Karpas-422 (cell line): Measurements from ENCODE around the gene TOR1AIP2. TPM values are rescaled to one million over a fixed set of nuclear protein-coding genes. Genes with fewer than 3 reads are reported as not detected.
A peak's percentile ranks its signal among the peaks of the same experiment; 100 is the strongest.

Experiments used
- DNase-seq: peaks from one replicate; pipeline ENCODE4 v3.0.0-alpha.2; 2015
- H2AFZ ChIP-seq: fragments of 200-600 bp; sonication (generic); 2 replicates; pipeline ENCODE4 v1.6.1; 2014; ENCODE audit warnings: antibody characterized with exemption, low read length, mixed read lengths
- H3K27ac ChIP-seq: fragments of 200-600 bp; sonication (generic); 2 replicates; pipeline ENCODE4 v1.5.1; 2014; ENCODE audit warnings: mild to moderate bottlenecking, low read length, moderate library complexity
- H3K27me3 ChIP-seq: fragments of 200-600 bp; sonication (generic); 2 replicates; pipeline ENCODE4 v1.6.1; 2014; ENCODE audit warnings: low read length, mixed read lengths
- H3K36me3 ChIP-seq: fragments of 200-600 bp; sonication (generic); 2 replicates; pipeline ENCODE4 v1.6.1; 2014; ENCODE audit warnings: low read length, mixed read lengths; ENCODE audit not compliant: insufficient read depth
- H3K4me1 ChIP-seq: fragments of 200-600 bp; sonication (generic); 2 replicates; pipeline ENCODE4 v1.6.1; 2014; ENCODE audit warnings: mild to moderate bottlenecking, low read length, mixed read lengths
- H3K4me2 ChIP-seq: fragments of 200-600 bp; sonication (generic); 2 replicates; pipeline ENCODE4 v1.6.1; 2014; ENCODE audit warnings: low read length, low read depth, mild to moderate bottlenecking; ENCODE audit not compliant: poor library complexity, severe bottlenecking
- H3K4me3 ChIP-seq: fragments of 200-600 bp; sonication (generic); 2 replicates; pipeline ENCODE4 v1.5.1; 2014; ENCODE audit warnings: mild to moderate bottlenecking, antibody characterized with exemption, low read length, mixed read lengths
- H3K79me2 ChIP-seq: fragments of 200-600 bp; sonication (generic); 2 replicates; pipeline ENCODE4 v1.6.1; 2014; ENCODE audit warnings: mild to moderate bottlenecking, low read length, mixed read lengths
- H3K9ac ChIP-seq: fragments of 200-600 bp; sonication (generic); 2 replicates; pipeline ENCODE4 v1.6.0; 2014; ENCODE audit warnings: low read length
- H3K9me2 ChIP-seq: fragments of 200-600 bp; sonication (generic), shearing (Covaris generic); replicated peaks from 2 replicates; pipeline ENCODE4 v1.6.0; 2014; ENCODE audit warnings: mild to moderate bottlenecking, low read length, moderate library complexity; ENCODE audit not compliant: insufficient read depth
- H3K9me3 ChIP-seq: fragments of 300-700, 200-600 bp; sonication (generic); 2 replicates; pipeline ENCODE4 v1.6.1; 2014; ENCODE audit warnings: low read length, mixed read lengths
- H4K20me1 ChIP-seq: fragments of 200-600 bp; sonication (generic); 2 replicates; pipeline ENCODE4 v1.6.1; 2014; ENCODE audit warnings: mild to moderate bottlenecking, antibody characterized with exemption, low read length, low read depth; ENCODE audit not compliant: insufficient read depth
- total RNA-seq: library from RNA; depleted of rRNA; stranded (reverse); fragments of >200 nt; shearing (Covaris generic); gene quantifications from 2 replicates; pipeline ENCODE4 v1.2.3, GENCODE V29; 2014; ENCODE audit warnings: low replicate concordance

The TOR1AIP2 gene
- total RNA-seq, 1 experiment from 2014 or later = 67.3 TPM

- no peaks in the 10 kb centered on the region for H3K36me3 ChIP-seq
- no peak for DNase-seq
- H3K27me3 ChIP-seq = no peaks in the 10 kb centered on the region
- H3K9me2 ChIP-seq = no peaks in the 10 kb centered on the region
- no peaks in the 10 kb centered on the region for H3K79me2 ChIP-seq
- H3K4me3 ChIP-seq = no peak overlapping the region
- peaks cover 12% of the 10 kb centered on the region for H3K4me1 ChIP-seq
- H3K4me2 ChIP-seq = no peak overlapping the region
- H2AFZ ChIP-seq = no peak overlapping the region
- no peaks in the 10 kb centered on the region for H3K9me3 ChIP-seq
- no peaks in the 10 kb centered on the region for H4K20me1 ChIP-seq
- no peak overlapping the region for H3K9ac ChIP-seq
- H3K27ac ChIP-seq = no peak overlapping the region
These were observed 58.8 kb downstream of the TOR1AIP2 start for GRCh38 chr1:179818743-179819173.

DNA sequence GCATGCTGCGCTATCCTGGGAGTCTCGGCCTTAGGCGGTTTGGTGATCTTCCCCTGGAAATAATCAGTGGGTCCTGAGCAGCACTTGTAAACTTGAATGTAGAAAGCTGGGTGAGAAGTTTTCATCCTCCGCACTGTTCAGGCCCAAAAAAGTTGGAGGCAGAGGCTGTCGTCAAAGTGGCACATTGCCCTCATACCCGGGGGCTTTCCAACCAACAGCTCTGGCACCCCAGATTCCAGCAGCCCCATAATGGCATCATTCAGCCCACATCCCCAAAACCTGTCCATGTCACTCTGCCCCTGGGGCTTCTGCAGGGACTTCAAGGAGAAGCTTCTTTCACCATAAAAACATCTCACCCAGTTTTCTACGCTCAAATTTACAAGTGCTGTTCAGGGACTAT, 59.3 kb downstream of the TOR1AIP2 start:
- H3K4me1 ChIP-seq = peaks cover 12% of the 10 kb centered on the region
- H3K9me2 ChIP-seq = no peaks in the 10 kb centered on the region
- H3K9me3 ChIP-seq = no peaks in the 10 kb centered on the region
- no peak overlapping the region for H3K27ac ChIP-seq
- H4K20me1 ChIP-seq = no peaks in the 10 kb centered on the region
- no peaks in the 10 kb centered on the region for H3K36me3 ChIP-seq
- no peaks in the 10 kb centered on the region for H3K79me2 ChIP-seq
- no peak for DNase-seq
- H3K9ac ChIP-seq = no peak overlapping the region
- no peak overlapping the region for H2AFZ ChIP-seq
- H3K4me3 ChIP-seq = no peak overlapping the region
- no peak overlapping the region for H3K4me2 ChIP-seq
- no peaks in the 10 kb centered on the region for H3K27me3 ChIP-seq

DNA sequence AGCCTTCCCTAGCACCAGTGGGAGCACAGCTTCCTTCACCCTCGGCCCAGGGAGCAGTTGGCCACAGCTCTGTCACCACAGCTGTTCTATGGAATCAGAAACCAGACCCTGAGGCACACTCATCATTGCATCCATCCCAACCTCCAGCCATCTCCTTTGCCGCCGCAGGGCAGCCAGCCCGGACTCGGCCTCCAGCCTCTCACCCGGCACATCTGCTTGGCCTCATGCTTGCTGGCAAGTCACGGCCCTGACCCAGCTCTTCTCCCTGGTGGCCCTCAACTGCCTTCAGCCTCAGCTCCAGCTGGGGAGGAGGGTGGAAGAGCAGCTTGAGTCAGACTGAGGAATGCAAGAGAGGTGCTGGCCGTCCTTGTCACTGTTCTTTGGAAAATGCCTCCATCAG, 59.8 kb downstream of the TOR1AIP2 start:
- Histone ChIP-seq H3K36me3 (no peaks in the 10 kb centered on the region), H3K4me2 (no peak overlapping the region), H2AFZ (no peak overlapping the region), H3K9ac (no peak overlapping the region), H3K4me3 (no peak overlapping the region), H4K20me1 (no peaks in the 10 kb centered on the region), H3K79me2 (no peaks in the 10 kb centered on the region), H3K27ac (no peak overlapping the region), H3K9me3 (no peaks in the 10 kb centered on the region), H3K27me3 (no peaks in the 10 kb centered on the region), H3K9me2 (no peaks in the 10 kb centered on the region), H3K4me1 (peaks cover 12% of the 10 kb centered on the region)
- no peak for DNase-seq

DNA sequence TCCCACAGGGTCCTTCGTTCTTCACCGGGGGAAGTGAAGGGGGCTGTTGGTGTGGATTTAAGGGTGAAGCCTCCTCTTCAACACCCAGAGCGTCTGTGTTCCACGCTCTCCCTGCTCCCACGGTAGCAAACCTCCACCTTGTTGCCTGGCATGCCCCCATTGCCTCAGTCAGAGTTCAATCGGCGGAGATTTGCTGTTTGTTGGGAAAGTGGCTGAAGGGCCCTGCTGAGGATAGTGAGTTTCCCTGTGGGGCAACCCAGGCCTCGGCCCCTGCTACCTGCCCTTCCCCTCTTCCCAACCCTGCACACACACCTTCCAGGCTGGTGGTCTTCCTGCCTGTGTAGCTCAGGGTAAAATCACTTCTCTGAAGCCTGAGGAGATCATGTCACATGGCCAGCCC, 60.5 kb downstream of the TOR1AIP2 start:
- Histone ChIP-seq H3K4me3 (no peak overlapping the region), H3K27ac (no peak overlapping the region), H3K36me3 (no peaks in the 10 kb centered on the region), H2AFZ (no peak overlapping the region; the same call in 1 of the 2 replicates), H4K20me1 (no peaks in the 10 kb centered on the region), H3K9me2 (no peaks in the 10 kb centered on the region), H3K9me3 (no peaks in the 10 kb centered on the region), H3K79me2 (no peaks in the 10 kb centered on the region), H3K9ac (no peak overlapping the region), H3K27me3 (no peaks in the 10 kb centered on the region), H3K4me1 (peaks cover 12% of the 10 kb centered on the region), H3K4me2 (no peak overlapping the region)
- no peak for DNase-seq

GRCh38 chr1:179816196-179816960, 61.2 kb downstream of the TOR1AIP2 start:
- DNase-seq = no peak
- Histone ChIP-seq H3K4me3 (no peak overlapping the region), H3K27me3 (no peaks in the 10 kb centered on the region), H3K9me3 (no peaks in the 10 kb centered on the region), H2AFZ (no peak overlapping the region), H3K4me2 (no peak overlapping the region), H4K20me1 (no peaks in the 10 kb centered on the region), H3K79me2 (no peaks in the 10 kb centered on the region), H3K4me1 (peaks cover 12% of the 10 kb centered on the region), H3K9me2 (no peaks in the 10 kb centered on the region), H3K9ac (no peak overlapping the region), H3K27ac (no peak overlapping the region), H3K36me3 (no peaks in the 10 kb centered on the region)

DNA sequence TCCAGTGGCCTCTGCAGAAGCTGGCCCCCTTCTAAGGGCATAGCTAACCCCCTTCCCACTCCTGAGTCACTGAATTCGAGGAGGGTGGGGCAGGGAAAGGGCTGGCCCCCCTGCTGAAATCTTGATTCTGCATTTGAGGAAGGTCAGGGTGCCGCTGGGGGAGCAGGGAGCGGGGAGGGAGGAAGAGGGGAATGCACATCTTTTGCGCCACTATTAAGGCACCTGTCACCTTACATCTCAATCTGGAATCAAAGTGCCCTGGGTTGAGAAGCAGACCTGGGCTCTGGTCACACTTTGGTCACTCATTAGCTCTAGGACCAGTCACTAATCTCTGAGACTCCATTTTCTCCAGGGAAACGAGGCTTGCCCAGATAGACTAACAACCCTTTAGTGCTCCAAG, 62.0 kb downstream of the TOR1AIP2 start:
- Histone ChIP-seq H3K9ac (peak overlapping the region; percentile 18; the same call in 1 of the 2 replicates), H3K9me2 (no peaks in the 10 kb centered on the region), H3K27me3 (no peaks in the 10 kb centered on the region), H3K36me3 (no peaks in the 10 kb centered on the region), H3K9me3 (no peaks in the 10 kb centered on the region), H3K4me2 (peak overlapping the region; percentile 69), H3K27ac (no peak overlapping the region), H2AFZ (peak overlapping the region; percentile 68; the same call in 1 of the 2 replicates), H3K4me3 (peak overlapping the region; percentile 52), H3K4me1 (peaks cover 12% of the 10 kb centered on the region), H4K20me1 (no peaks in the 10 kb centered on the region), H3K79me2 (no peaks in the 10 kb centered on the region)
- DNase-seq = no peak

DNA sequence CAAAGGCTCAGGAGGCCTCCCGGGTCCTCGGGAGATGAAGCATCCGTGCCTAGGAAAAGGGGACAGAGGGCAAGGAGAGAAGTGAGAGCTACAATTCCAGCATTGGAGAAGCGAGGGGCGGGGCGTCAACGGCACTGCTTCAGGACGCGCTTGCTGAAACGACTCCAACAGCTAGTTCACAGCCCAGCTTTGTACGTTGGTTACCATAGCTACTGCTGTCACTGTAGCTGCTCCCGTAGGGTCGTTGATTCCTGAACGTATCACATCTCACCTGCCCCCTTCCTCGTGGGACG, 63.1 kb downstream of the TOR1AIP2 start:
- no peak overlapping the region for H3K27ac ChIP-seq
- no peaks in the 10 kb centered on the region for H3K79me2 ChIP-seq
- no peaks in the 10 kb centered on the region for H3K27me3 ChIP-seq
- DNase-seq = no peak
- H3K36me3 ChIP-seq = no peaks in the 10 kb centered on the region
- no peaks in the 10 kb centered on the region for H3K9me2 ChIP-seq
- H3K4me1 ChIP-seq = peaks cover 12% of the 10 kb centered on the region
- H3K9ac ChIP-seq = no peak overlapping the region
- H4K20me1 ChIP-seq = no peaks in the 10 kb centered on the region
- no peaks in the 10 kb centered on the region for H3K9me3 ChIP-seq
- H3K4me2 ChIP-seq = peak overlapping the region; percentile 69
- no peak overlapping the region for H2AFZ ChIP-seq
- peak overlapping the region; percentile 52; the same call in 1 of the 2 replicates for H3K4me3 ChIP-seq

GRCh38 chr1:179813626-179814545, 63.7 kb downstream of the TOR1AIP2 start:
- Histone ChIP-seq H2AFZ (no peak overlapping the region), H3K9me3 (no peaks in the 10 kb centered on the region), H3K4me3 (no peak overlapping the region; the same call in 1 of the 2 replicates), H3K9me2 (no peaks in the 10 kb centered on the region), H3K27me3 (no peaks in the 10 kb centered on the region), H3K79me2 (no peaks in the 10 kb centered on the region), H3K27ac (no peak overlapping the region), H3K4me1 (peaks cover 12% of the 10 kb centered on the region), H3K9ac (no peak overlapping the region), H3K36me3 (no peaks in the 10 kb centered on the region), H3K4me2 (peak overlapping the region; percentile 69), H4K20me1 (no peaks in the 10 kb centered on the region)
- DNase-seq = no peak
